Measurements from ENCODE around the gene POU3F1.
"Not testable (repeated sequence)": the region's sequence is repeated elsewhere in the genome, so short reads cannot be mapped to it uniquely, and the experiment has no call there.

The POU3F1 gene

GRCh38 chr1:38045401-38046332 lies 926 bp downstream of the POU3F1 start:
- no peak for DNase-seq

GRCh38 chr1:38044221-38045215 lies 2.1 kb downstream of the POU3F1 start:
- no peak for DNase-seq

DNA sequence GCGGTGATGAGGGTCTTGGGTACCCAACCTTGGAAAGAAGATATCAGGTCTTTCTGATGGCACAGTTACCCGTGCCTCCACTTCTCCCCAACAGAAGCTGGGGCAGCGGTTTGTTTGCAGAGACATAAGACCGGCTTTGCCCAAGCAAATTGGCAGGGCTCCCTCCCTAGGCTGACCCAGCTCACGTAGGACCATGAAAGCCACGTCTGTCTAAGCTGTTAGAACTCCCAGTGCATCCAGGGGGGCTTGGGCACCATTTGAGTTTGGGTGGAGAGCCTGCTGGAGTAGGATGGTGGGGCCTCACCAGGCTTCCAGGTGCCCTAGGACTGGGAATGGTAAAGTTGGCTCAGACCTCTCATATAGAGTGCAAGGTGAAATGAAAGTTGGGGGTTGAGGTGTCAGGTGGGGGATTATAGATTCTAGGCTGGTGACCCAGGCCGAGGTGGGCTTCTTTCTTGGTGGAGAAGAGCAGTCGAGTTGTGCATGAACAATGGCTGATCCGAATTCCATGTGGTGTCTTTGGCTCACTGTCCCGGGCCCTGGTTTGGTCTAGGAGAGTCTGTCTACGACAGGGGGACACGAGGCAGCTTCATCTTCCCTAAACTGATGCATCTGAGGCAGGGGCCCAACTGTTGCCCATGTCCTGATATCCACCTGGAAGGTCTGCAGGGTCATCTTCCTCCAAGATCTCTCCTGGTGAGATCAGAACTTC lies 3.4 kb downstream of the POU3F1 start:
- DNase-seq: no peak

DNA sequence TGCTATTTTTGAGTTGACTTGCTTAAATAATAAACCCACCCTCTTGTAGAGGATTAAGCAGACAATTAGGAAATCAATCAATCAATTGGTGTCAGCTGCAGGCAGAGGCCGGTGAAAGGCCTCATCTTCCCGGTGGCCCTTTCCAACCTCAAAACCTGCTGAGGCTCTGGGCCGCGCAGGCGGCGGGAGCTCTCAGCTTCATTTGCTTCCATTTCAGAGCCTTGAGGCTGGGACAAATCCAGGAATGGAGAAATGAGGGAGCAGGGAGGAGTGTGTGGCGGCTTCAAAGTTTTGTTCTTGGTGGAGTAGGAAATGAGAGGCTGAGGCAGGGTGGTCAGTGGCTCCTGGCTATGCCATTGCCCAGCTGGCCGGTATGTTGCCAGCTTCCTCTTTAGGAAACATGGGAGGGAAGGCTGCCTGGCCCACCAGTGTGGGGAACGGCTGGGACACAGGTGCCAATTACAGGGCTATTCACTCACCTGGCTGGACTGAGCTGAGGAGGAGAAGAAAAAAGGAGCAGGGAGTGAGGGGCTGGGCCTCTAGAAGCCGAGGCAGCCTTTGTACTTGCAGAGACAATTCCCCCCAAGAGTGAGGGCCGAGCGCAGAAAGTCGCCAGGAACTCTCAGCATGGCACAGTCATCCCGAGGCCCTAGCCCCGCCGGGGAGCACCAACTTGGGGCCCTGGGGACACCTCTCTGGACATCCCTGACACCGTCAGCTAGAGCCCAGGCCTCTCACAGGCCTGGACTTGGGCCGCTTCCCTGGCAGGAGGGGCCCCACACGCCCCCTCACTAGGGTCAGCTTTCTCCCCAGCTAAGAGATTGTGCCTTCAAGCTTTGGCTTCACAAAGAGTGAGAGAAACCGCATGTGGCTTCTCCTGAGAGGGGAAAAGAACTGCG lies 4.4 kb downstream of the POU3F1 start:
- DNase-seq: no peak

- DNase-seq: no peak
Observed at GRCh38 chr1:38039331-38040088, 7.1 kb downstream of the POU3F1 start.

GRCh38 chr1:38038861-38039260 lies 7.7 kb downstream of the POU3F1 start:
- DNase-seq: no peak

- no peak for DNase-seq
Observed at GRCh38 chr1:38037221-38037939, 9.2 kb downstream of the POU3F1 start.

GRCh38 chr1:38034871-38035270 lies 11.7 kb downstream of the POU3F1 start:
- DNase-seq: no peak

DNA sequence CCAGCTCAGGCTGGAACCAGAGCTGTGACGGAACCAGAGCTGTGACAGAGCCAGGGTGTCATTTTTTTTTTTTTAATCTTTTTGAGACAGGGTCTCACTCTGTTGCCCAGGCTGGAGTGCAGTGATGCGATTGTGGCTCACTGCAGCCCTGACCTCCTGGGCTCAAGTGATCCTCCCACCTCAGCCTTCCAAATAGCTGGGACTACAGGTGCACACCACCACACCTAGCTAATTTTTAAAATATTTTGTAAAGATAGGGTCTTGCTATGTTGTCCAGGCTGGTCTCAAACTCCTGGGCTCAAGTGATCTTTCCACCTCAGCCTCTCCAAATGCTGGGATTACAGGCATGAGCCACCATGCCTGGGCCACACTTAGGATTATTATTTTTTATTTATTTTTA lies 13.6 kb downstream of the POU3F1 start:
- not testable (repeated sequence) for DNase-seq

DNA sequence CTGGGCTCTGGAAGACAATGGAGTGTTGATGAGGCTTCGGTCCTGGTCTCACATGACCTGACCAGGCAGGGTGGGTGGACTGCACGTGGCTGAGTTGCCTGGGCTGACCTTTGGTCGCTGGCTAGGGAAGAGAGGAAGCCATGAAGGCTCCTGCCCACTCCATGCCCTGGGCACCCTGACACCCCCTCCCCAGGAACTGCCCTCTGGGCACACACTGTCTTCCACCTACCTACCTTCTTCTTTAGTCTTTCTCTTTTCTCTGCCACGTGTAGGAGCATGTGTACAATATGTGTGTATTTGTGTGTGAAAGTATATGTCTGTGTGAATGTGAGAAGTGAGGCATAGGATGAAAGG lies 15.1 kb downstream of the POU3F1 start:
- no peak for DNase-seq

GRCh38 chr1:38030596-38031512 lies 15.7 kb downstream of the POU3F1 start:
- no peak for DNase-seq

- no peak for DNase-seq
Observed at GRCh38 chr1:38029685-38030511, 16.7 kb downstream of the POU3F1 start.

DNA sequence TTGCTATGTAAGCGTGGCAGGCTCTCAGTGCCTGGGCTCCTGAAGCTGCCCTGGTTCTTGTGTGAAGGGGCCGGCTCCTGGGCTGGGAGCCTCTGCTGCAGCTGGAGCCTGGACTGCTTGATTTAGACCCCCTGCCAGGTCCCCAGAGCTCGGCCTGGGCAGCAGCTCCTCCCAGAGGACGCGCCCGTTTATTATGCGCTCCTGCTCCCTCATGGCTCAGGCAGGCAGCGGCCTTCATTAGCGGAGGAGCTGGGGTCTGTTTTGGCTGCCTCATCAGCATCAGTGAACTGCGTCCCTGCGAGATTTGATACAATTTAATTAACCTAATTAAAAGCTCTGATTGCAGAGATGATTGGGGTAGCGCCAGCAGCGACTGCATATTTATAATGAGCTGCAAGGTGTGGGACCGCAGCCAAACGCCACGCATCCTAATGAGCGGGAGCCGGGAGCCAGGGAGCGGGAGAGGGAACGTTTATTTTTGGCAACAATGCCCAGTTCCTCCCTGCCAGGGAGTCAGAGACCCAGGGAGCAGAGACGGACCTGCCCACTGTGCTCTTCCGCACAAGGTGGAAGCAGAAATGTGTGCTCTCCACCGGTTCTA lies 17.4 kb downstream of the POU3F1 start:
- DNase-seq: no peak

- no peak for DNase-seq
Observed at GRCh38 chr1:38028671-38029070, 17.9 kb downstream of the POU3F1 start.

DNA sequence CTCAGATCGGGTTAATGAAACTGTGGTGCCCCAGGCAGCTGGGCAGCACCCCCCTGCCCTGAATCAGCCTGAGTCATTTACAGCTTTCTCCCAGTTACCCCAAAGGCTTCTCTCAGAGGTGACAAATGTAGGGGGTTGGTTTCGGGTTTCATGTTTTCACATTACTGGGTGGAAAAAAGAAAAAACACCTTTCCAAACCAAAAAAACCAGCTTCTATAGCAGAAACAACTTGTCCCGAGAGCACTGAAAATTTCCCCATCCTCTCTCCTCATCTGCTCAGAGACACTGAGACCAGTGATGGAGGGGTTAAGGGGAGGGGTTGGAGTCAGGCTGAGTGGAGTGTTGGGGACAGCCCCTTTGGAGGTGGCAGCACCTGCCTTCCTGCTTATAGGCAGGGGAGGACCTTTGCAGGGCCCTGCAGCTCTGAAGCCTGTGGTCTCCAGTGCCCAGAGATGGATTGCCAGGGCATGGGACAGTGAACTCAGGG lies 18.4 kb downstream of the POU3F1 start:
- DNase-seq: no peak

GRCh38 chr1:38027201-38028104 lies 19.1 kb downstream of the POU3F1 start:
- no peak for DNase-seq
